A549 (cell line): ENCODE measurements around the gene MBP. TPM values are rescaled to one million over a fixed set of nuclear protein-coding genes. Genes with fewer than 3 reads are reported as not detected.

Experiments
- ATAC-seq, 2 experiments: fragments of 200-7000 bp in 1 of 2; fragments of >200 bp in 1 of 2; cut with Nextera tagmentation in 1 of 2; cut with Tn5 transposase in 1 of 2; 3 replicates each; pipeline versions ENCODE4 v1.8.0 to v1.9.1; 2018 to 2020; ENCODE audit warnings: mild to moderate bottlenecking in 1 of 2, moderate library complexity in 1 of 2
- CTCF ChIA-PET: fragments of 300-600 bp; sonication (Branson Sonifier 250); formaldehyde crosslinking; extraction: SDS; loops from one replicate; lab custom pipeline; 2021; ENCODE audit warnings: antibody characterized with exemption, inconsistent platforms; lab: Yijun Ruan, JAX
- POLR2A ChIA-PET: fragments of 350-600 bp; formaldehyde crosslinking; extraction: SDS; loops from one replicate; lab custom pipeline; 2021; ENCODE audit warnings: antibody characterized with exemption, inconsistent platforms; lab: Yijun Ruan, JAX
- DNase-seq, 2 experiments: peaks; one replicate each; pipeline versions ENCODE4 v3.0.0 to v3.0.0-alpha.2; 2011 to 2016; ENCODE audit warnings: low read depth in 1 of 2, low spot score in 1 of 2
- FAIRE-seq: peaks from 2 replicates; lab custom pipeline; 2011; peaks lifted over from hg19 to GRCh38; lab: Jason Lieb, UNC
- H3K27ac ChIP-seq, 2 experiments: fragments of >200 bp; sonication (Bioruptor Twin); formaldehyde crosslinking; 3 replicates each; pipeline ENCODE4 v1.5.1; 2016 to 2017
- H3K4me1 ChIP-seq: fragments of >200 bp; sonication (Bioruptor Twin); formaldehyde crosslinking; 3 replicates; pipeline ENCODE4 v1.6.1; 2016
- H3K4me2 ChIP-seq: fragments of >200 bp; sonication (Bioruptor Twin); formaldehyde crosslinking; 3 replicates; pipeline ENCODE4 v1.6.1; 2016
- H3K4me3 ChIP-seq: fragments of >200 bp; sonication (Bioruptor Twin); formaldehyde crosslinking; 3 replicates; pipeline ENCODE4 v1.5.1; 2016
- H3K9me3 ChIP-seq: fragments of >200 bp; sonication (Bioruptor Twin); formaldehyde crosslinking; 3 replicates; pipeline ENCODE4 v1.6.1; 2016
- CBX2 ChIP-seq: fragments of 200-600 bp; sonication (generic); IDR thresholded peaks from 2 replicates; pipeline ENCODE4 v1.6.1; 2016; ENCODE audit warnings: low read depth, mild to moderate bottlenecking, borderline replicate concordance
- CEBPB ChIP-seq, 2 experiments: fragments of >200 bp in 1 of 2; sonication (Bioruptor Twin) in 1 of 2; formaldehyde crosslinking in 1 of 2; IDR thresholded peaks; 2 replicates each; pipeline ENCODE4 v1.6.1; 2012 to 2016
- CHD2 ChIP-seq: fragments of 150-350 bp; IDR thresholded peaks from 2 replicates; pipeline ENCODE4 v1.6.1; 2014; ENCODE audit warnings: low read length; ENCODE audit not compliant: partially characterized antibody
- EHF ChIP-seq: fragments of 250-450 bp; sonication (Bioruptor Pico); IDR thresholded peaks from 2 replicates; pipeline ENCODE4 v1.5.0; 2020; ENCODE audit warnings: mild to moderate bottlenecking
- ESRRA ChIP-seq: fragments of 150-350 bp; IDR thresholded peaks from 2 replicates; pipeline ENCODE4 v1.6.1; 2014; ENCODE audit warnings: mild to moderate bottlenecking, low read length, borderline replicate concordance
- FOSB ChIP-seq: fragments of 250-450 bp; sonication (Bioruptor Pico); IDR thresholded peaks from 2 replicates; pipeline ENCODE4 v1.5.0; 2020; ENCODE audit warnings: mild to moderate bottlenecking, moderate library complexity
- FOSL2 ChIP-seq, 2 experiments: fragments of 450-650 bp in 1 of 2; fragments of >200 bp in 1 of 2; sonication (Bioruptor Twin) in 1 of 2; formaldehyde crosslinking; IDR thresholded peaks; 2 replicates each; pipeline versions ENCODE4 v1.5.0 to v1.6.1; 2016 to 2020; ENCODE audit warnings: mild to moderate bottlenecking in 1 of 2, moderate library complexity in 1 of 2
- GATA3 ChIP-seq: IDR thresholded peaks from 2 replicates; pipeline ENCODE4 v1.6.1; 2012; ENCODE audit warnings: borderline replicate concordance
- HDAC2 ChIP-seq: fragments of 200-600 bp; sonication (generic); IDR thresholded peaks from 2 replicates; pipeline ENCODE4 v1.6.1; 2016
- HMGXB4 ChIP-seq: fragments of 250-450 bp; sonication (Bioruptor Pico); IDR thresholded peaks from 2 replicates; pipeline ENCODE4 v1.5.0; 2021; ENCODE audit warnings: mild to moderate bottlenecking, moderate library complexity, borderline replicate concordance
- HOXB13 ChIP-seq: fragments of 250-450 bp; sonication (Bioruptor Pico); IDR thresholded peaks from 2 replicates; pipeline ENCODE4 v1.5.0; 2020; ENCODE audit warnings: low read depth, mild to moderate bottlenecking, moderate library complexity
- HOXB5 ChIP-seq: fragments of 250-450 bp; sonication (Bioruptor Pico); IDR thresholded peaks from 2 replicates; pipeline ENCODE4 v1.5.0; 2020; ENCODE audit warnings: mild to moderate bottlenecking, moderate library complexity
- MAZ ChIP-seq: fragments of 150-350 bp; IDR thresholded peaks from 2 replicates; pipeline ENCODE4 v1.6.1; 2014; ENCODE audit warnings: antibody characterized with exemption, low read depth, low read length, borderline replicate concordance
- MYC ChIP-seq: IDR thresholded peaks from 2 replicates; pipeline ENCODE4 v1.6.1; 2012; ENCODE audit warnings: mild to moderate bottlenecking, inconsistent platforms, low read length, improper control_type of control experiment, borderline replicate concordance
- NPAS2 ChIP-seq: fragments of 250-450 bp; sonication (Bioruptor Pico); IDR thresholded peaks from 2 replicates; pipeline ENCODE4 v1.8.0; 2022; ENCODE audit warnings: mild to moderate bottlenecking, moderate library complexity, borderline replicate concordance
- NR3C1 ChIP-seq: fragments of >200 bp; sonication (Bioruptor Twin); formaldehyde crosslinking; IDR thresholded peaks from 3 replicates; pipeline ENCODE4 v1.6.1; 2017
- RCOR1 ChIP-seq: fragments of 150-350 bp; IDR thresholded peaks from 2 replicates; pipeline ENCODE4 v1.6.1; 2014; ENCODE audit warnings: antibody characterized with exemption, low read length, low read depth
- SREBF2 ChIP-seq: fragments of 450-650 bp; IDR thresholded peaks from 2 replicates; pipeline ENCODE4 v1.6.1; 2014; ENCODE audit warnings: mild to moderate bottlenecking, moderate library complexity
- TP53 ChIP-seq: fragments of 250-450 bp; sonication (Bioruptor Pico); IDR thresholded peaks from 2 replicates; pipeline ENCODE4 v1.5.0; 2021; ENCODE audit warnings: mild to moderate bottlenecking, moderate library complexity
- ZFP36 ChIP-seq: fragments of 450-650 bp; IDR thresholded peaks from 2 replicates; pipeline ENCODE4 v1.6.1; 2014; ENCODE audit warnings: borderline replicate concordance; ENCODE audit not compliant: partially characterized antibody
- WGBS: methylation state at CpG from one replicate; pipeline ENCODE4 v1.1.6; 2017; ENCODE audit errors: missing lambda C conversion rate; 5-methylcytosine and 5-hydroxymethylcytosine counted together
- polyA plus RNA-seq, 4 experiments: library from polyadenylated mRNA; depleted of rRNA in 3 of 4; stranded (reverse); fragments of >200 nt; fragmentation: RNase III in 1 of 4; extraction: RNeasy Plus Mini Kit Qiagen cat#74134 plus additional on column Dnase treatment in 1 of 4; gene quantifications; 2 replicates in 3 of 4; 3 replicates in 1 of 4; pipeline ENCODE4 v1.2.3, GENCODE V29; 2011 to 2017
- TF ChIP-seq, protein P1 (sequence below): fragments of 250-450 bp; sonication (Bioruptor Pico); IDR thresholded peaks from 2 replicates; pipeline ENCODE4 v1.5.0; 2020; ENCODE audit warnings: low read depth, mild to moderate bottlenecking, moderate library complexity

The MBP gene
- polyA plus RNA-seq, 2 of the 4 experiments (the other 2 are of a cell fraction), result 8.6 to 33.1 TPM

DNA sequence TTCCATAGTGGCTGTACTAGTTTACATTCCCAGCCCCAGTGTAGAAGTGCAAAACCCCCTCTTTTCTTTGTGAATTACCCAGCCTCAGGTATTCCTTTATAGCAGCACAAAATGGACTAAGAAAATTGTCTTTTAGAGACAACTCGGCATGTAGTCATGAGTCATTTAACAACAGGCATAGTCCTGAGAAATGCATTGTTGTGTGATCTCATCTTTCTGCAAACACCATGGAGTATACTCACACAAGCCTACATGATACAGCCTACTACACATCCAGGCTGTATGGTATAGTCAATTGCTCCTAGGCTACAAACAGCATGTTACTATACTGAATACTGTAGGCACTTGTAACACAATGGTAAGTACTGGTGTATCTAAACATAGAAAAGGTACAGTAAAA lies 44.4 kb upstream of the MBP start:
- 0% methylated on average over 1 of the region's 1 CpG for WGBS
- POLR2A ChIA-PET, result no interaction called here
- Histone ChIP-seq H3K27ac (no peak overlapping the region), H3K4me2 (peak overlapping the region; percentile 43), H3K9me3 (no peaks in the 10 kb centered on the region)
- TF ChIP-seq FOSL2 (IDR thresholded peaks at IDR 0.05) (no peak), FOSL2 (CRISPR knock-in tag; IDR thresholded peaks at IDR 0.05) (0 out of 2 replicates have a peak, but pooled peaks have one; percentile 19), HOXB5 (no peak)
- TF ChIP-seq, all 56 proteins: peak for 1
- ATAC-seq, result peak; percentile 83 to 86
- no peak for FAIRE-seq
- H3K4me3 ChIP-seq, result no peak overlapping the region
- CTCF ChIA-PET, result interaction anchor here (1.8 kb wide), 1 partner anchor 36 kb away, joined by 4 read pairs; no protein-coding TSS in a partner anchor
- peaks cover 9% of the 10 kb centered on the region; the same call in 2 of the 3 replicates for H3K4me1 ChIP-seq
- DNase-seq, result peak; percentile 3 to 35

DNA sequence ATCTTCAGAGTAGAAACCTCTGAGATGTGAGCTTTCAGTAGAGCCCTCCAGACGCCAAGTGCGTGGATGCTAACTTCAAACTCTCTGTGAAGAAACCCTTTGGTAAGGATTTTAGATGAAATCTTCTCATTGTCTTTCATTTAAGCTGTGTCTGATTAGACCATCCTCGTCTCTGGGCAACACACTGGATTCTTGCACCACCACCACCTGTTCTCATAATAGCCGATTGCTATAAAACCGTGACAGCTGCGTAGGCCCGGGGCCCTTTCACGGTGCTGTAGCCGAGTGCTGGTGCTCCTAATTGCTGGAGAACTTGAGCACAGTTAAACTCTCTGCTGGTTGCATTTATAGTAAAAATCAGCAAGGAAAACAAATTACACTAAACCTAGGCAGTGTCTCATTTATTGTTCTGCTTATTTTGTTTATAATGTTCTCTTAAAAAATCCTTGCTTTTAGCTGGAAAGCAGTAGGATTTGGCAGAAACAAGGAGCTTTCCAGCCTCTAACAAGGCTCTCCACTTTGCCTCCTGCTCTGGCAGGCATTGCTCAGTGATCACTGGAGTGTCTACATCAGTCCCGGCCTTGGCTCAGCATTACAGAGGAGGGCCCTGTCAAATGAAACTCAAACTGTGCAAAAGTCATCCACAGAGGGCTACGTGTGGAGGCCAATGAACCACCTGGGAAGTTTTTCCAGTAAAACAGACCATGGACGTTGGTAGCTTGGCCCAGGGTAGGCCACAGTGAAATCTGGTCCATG lies 40.9 kb upstream of the MBP start:
- no peaks in the 10 kb centered on the region for H3K9me3 ChIP-seq
- H3K27ac ChIP-seq, result no peak overlapping the region
- ATAC-seq, result no peak
- WGBS, result 63% methylated on average over 12 of the region's 12 CpGs
- no peak overlapping the region for H3K4me2 ChIP-seq
- H3K4me1 ChIP-seq, result peaks cover 9% of the 10 kb centered on the region; the same call in 2 of the 3 replicates
- TF ChIP-seq NPAS2 (CRISPR knock-in tag) (no peak), ESRRA (no peak), HDAC2 (no peak), SREBF2 (no peak), TP53 (CRISPR knock-in tag) (no peak), EHF (CRISPR knock-in tag) (no peak), HMGXB4 (no peak), ZFP36 (no peak), CEBPB (IDR thresholded peaks at IDR 0.05) (no peak)
- POLR2A ChIA-PET, result no interaction called here
- no peak for DNase-seq
- CTCF ChIA-PET, result interaction anchor here (0.5 kb wide), 1 partner anchor 94 kb away, joined by 3 read pairs; no protein-coding TSS in a partner anchor
- H3K4me3 ChIP-seq, result no peak overlapping the region
- FAIRE-seq, result no peak

GRCh38 chr18:77170890-77171410 lies 38.4 kb upstream of the MBP start:
- DNase-seq (no peak), ATAC-seq (no peak), FAIRE-seq (no peak)
- H3K27ac ChIP-seq, result no peak overlapping the region
- WGBS, result 62% methylated on average over 8 of the region's 8 CpGs
- H3K4me1 ChIP-seq, result no peaks in the 10 kb centered on the region
- H3K9me3 ChIP-seq, result no peaks in the 10 kb centered on the region
- CTCF ChIA-PET, result interaction anchor here (2.0 kb wide), 1 partner anchor 41 kb away, joined by 4 read pairs; no protein-coding TSS in a partner anchor
- no peak overlapping the region for H3K4me2 ChIP-seq
- POLR2A ChIA-PET, result no interaction called here
- TF ChIP-seq FOSB (CRISPR knock-in tag) (no peak), CBX2 (no peak), HOXB13 (CRISPR knock-in tag) (no peak), NR3C1 (no peak), HMGXB4 (no peak), NPAS2 (CRISPR knock-in tag) (no peak), ZFP36 (no peak), GATA3 (no peak), CHD2 (no peak), MAZ (no peak), MYC (no peak), RCOR1 (no peak)
- TF ChIP-seq, protein P1, sequence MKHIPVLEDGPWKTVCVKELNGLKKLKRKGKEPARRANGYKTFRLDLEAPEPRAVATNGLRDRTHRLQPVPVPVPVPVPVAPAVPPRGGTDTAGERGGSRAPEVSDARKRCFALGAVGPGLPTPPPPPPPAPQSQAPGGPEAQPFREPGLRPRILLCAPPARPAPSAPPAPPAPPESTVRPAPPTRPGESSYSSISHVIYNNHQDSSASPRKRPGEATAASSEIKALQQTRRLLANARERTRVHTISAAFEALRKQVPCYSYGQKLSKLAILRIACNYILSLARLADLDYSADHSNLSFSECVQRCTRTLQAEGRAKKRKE (CRISPR knock-in tag), result no peak
- H3K4me3 ChIP-seq, result no peak overlapping the region
